Astrocyte of the spinal cord (primary cell): Measurements from ENCODE around the gene FBXO27.
"Not testable (repeated sequence)": the region's sequence is repeated elsewhere in the genome, so short reads cannot be mapped to it uniquely, and the experiment has no call there.

Source experiments
- DNase-seq: peaks from one replicate; pipeline ENCODE4 v3.0.0; 2011; ENCODE audit warnings: low read depth, low spot score
- H3K4me3 ChIP-seq: 2 replicates; pipeline ENCODE4 v1.5.1; 2011; ENCODE audit warnings: low read depth, mild to moderate bottlenecking, low read length, moderate library complexity
- in situ Hi-C: cut with HindIII; loops from 2 replicates; pipeline ENCODE4 v1.10.0; 2017; ENCODE audit warnings: low sequenced_read_pairs
- TF ChIP-seq, protein P1 (sequence below): IDR thresholded peaks from 2 replicates; pipeline ENCODE4 v1.5.1; 2012; ENCODE audit warnings: low read depth, mild to moderate bottlenecking, low read length, inconsistent platforms

The FBXO27 gene

DNA sequence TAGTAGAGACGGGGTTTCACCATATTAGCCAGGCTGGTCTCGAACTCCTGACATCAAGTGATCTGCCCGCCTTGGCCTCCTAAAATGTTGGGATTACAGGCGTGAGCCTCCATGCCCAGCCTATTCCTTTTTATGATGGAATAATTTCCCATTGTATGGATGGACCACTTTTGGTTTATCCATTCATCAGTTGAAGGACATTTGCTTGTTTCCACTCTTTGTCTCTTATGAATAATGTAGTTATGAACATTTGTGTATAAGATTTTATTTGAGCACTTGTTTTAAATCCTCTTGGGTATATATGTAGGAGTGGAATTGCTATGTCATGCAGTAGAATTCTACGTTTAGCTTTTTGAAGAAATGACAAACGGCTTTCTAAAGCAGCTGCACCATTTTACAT is 23.3 kb downstream of the FBXO27 start:
- TF ChIP-seq, protein P1, sequence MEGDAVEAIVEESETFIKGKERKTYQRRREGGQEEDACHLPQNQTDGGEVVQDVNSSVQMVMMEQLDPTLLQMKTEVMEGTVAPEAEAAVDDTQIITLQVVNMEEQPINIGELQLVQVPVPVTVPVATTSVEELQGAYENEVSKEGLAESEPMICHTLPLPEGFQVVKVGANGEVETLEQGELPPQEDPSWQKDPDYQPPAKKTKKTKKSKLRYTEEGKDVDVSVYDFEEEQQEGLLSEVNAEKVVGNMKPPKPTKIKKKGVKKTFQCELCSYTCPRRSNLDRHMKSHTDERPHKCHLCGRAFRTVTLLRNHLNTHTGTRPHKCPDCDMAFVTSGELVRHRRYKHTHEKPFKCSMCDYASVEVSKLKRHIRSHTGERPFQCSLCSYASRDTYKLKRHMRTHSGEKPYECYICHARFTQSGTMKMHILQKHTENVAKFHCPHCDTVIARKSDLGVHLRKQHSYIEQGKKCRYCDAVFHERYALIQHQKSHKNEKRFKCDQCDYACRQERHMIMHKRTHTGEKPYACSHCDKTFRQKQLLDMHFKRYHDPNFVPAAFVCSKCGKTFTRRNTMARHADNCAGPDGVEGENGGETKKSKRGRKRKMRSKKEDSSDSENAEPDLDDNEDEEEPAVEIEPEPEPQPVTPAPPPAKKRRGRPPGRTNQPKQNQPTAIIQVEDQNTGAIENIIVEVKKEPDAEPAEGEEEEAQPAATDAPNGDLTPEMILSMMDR: no peak
- no peak overlapping the region for H3K4me3 ChIP-seq
- no peak for DNase-seq
- in situ Hi-C loops: no loop called here

DNA sequence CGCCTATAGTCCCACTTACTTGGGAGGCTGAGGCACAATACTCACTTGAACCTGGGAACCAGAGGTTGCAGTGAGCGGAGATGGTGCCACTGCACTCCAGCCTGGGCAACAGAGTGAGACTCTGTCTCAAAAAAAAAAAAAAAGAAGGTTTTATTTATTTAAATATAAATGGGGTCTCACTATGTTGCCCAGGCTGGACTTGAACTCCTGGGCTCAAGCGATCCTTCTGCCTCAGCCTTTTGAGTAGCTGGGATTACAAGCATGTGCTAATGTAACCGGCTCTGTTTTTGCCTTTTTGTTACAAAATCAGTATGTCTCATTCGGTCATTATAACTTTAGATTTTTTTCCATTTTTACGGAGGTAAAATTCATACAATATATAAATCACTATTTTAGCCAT is 24.2 kb downstream of the FBXO27 start:
- DNase-seq: no peak
- in situ Hi-C loops: no loop called here
- TF ChIP-seq, protein P1: no peak
- no peak overlapping the region for H3K4me3 ChIP-seq

DNA sequence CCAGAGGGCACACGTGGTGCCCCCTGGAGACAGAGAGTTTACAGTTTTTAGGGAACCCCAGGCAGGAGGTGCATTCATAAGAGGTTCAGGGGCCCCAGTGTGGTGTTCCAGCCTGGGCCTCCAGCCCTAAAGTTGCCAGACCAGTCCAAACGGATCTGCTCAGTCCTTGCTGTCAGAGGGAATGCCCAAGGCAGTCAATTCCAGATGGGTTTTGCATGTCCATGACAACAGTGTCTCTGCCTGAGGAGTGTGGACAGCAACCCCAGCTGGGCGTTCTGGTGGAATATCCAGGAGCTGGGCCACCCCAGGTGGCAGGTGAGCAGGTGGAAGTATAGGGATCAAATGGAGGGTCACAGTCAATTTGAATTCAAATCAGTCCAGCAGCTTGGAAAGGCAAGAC is 25.3 kb downstream of the FBXO27 start:
- in situ Hi-C loops: no loop called here
- TF ChIP-seq, protein P1: no peak
- no peak overlapping the region for H3K4me3 ChIP-seq
- no peak for DNase-seq

DNA sequence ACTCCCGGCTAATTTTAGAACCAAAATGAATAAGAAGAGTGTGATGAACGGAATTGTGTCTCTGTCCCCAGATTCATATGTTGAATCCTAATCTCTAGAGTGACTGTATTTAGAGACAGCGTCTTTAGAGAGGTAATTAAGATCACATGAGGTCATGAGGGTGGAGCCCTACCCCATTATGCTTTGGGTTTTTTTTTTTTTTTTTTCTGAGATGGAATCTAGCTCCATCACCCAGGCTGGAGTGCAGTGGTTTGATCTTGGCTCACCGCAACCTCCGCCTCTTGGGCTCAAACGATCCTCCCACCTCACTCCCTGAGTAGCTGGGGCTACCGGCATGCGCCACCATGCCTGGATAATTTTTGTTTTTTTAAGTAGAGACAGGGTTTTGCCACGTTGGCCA is 27.9 kb downstream of the FBXO27 start:
- in situ Hi-C loops: no loop called here
- TF ChIP-seq, protein P1: no peak
- DNase-seq: no peak
- no peak overlapping the region for H3K4me3 ChIP-seq

DNA sequence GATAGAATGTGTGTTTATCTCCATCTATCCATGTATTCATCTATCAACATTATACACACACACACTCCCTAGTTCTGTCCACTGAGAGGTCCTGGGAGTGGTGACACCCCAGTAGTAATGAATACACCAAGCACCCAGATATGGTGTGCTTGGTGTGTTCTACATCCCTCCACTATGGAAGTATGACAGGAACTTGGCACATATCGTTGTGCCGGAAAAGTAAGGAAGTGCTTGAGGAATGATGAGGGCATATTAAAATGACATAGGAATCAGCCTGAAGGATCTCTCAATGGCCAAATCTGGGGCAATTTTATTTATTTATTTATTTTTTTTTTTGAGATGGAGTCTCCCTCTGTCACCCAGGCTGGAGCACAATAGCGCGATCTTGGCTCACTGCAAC is 28.6 kb downstream of the FBXO27 start:
- TF ChIP-seq, protein P1: no peak
- in situ Hi-C loops: no loop called here
- H3K4me3 ChIP-seq: no peak overlapping the region
- DNase-seq: no peak

DNA sequence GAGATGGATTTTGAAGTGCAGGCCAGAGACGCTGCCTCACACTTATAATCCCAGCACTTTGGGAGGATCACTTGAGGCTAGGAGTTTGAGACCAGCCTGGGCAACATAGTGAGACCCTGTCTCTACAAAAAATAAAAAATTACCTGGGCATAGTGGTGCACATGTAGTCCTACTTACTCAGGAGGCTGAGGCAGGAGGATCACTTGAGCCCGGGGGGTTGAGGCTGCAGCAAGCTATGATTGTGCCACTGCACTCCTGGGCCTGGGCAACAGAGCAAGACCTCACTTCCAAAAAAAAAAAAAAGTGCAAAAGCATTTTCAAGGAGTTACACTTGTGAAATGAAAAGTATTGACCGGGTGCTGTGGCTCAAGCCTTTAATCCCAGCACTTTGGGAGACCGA is 29.2 kb downstream of the FBXO27 start:
- in situ Hi-C loops: no loop called here
- no peak for DNase-seq
- TF ChIP-seq, protein P1: no peak
- no peak overlapping the region for H3K4me3 ChIP-seq

DNA sequence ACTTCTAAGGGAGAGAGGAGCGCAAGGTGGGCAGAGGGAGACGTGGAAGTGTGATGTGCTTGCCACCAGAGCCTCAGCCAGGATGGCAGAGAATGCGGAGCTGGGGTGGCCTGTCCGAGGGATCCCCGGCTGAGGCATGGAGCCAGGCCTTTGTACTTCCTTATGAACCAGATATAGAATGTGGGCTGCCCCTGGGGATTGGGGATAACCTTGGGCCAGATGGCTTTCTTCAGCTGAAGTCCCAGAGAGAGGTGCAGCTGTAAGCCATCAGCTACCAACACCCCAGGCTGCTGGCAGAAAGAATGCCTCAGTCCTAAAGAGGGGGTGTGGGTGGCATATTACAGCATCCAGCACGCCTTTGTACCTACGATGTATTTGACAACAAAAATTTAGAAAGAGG is 31.3 kb downstream of the FBXO27 start:
- TF ChIP-seq, protein P1: no peak
- in situ Hi-C loops: no loop called here

DNA sequence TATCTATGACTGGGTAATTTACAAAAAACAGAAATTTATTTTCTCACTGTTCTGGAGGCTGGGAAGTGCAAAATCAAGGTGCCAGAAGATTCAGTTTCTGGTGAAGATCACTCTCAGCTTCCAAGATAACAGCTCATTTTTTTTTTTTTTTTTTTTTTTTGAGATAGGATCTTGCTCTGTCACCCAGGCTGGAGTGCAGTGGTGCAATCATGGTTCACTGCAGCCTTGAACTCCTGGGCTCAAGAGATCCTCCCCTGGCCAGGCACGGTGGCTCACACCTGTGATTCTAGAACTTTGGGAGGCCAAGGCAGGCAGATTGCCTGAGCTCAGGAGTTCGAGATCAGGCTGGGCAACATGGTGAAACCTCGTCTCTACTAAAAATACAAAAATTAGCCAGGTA is 34.8 kb downstream of the FBXO27 start:
- in situ Hi-C loops, DNase-seq, H3K4me3 ChIP-seq: not testable (repeated sequence)

More for the DNA sequence above, 31.3 kb downstream of the FBXO27 start:
- no peak for DNase-seq
- H3K4me3 ChIP-seq: no peak overlapping the region
